RWPE1 (cell line): ENCODE results near the gene ACBD5.
"Not testable (repeated sequence)": the region's sequence is repeated elsewhere in the genome, so short reads cannot be mapped to it uniquely, and the experiment has no call there.

ENCODE experiments used
- CTCF ChIA-PET: fragments of 350-600 bp; sonication (Branson Sonifier 250); formaldehyde crosslinking; extraction: SDS; loops from one replicate; lab custom pipeline; 2021; lab: Yijun Ruan, JAX
- POLR2A ChIA-PET: fragments of 400-600 bp; formaldehyde crosslinking; extraction: SDS; loops from one replicate; lab custom pipeline; 2020; ENCODE audit warnings: antibody characterized with exemption; ENCODE audit not compliant: low non-redundant PET; lab: Yijun Ruan, JAX
- DNase-seq: peaks from one replicate; pipeline ENCODE4 v3.0.0; 2012; ENCODE audit warnings: low spot score
- H3K27ac ChIP-seq: fragments of 450-650 bp; 2 replicates; pipeline ENCODE4 v1.5.1; 2017
- TF ChIP-seq, protein P1 (sequence below): fragments of 450-650 bp; conservative IDR thresholded peaks from 2 replicates; pipeline ENCODE4 v1.5.1; 2017; ENCODE audit warnings: low read depth, mild to moderate bottlenecking

Gene ACBD5

DNA sequence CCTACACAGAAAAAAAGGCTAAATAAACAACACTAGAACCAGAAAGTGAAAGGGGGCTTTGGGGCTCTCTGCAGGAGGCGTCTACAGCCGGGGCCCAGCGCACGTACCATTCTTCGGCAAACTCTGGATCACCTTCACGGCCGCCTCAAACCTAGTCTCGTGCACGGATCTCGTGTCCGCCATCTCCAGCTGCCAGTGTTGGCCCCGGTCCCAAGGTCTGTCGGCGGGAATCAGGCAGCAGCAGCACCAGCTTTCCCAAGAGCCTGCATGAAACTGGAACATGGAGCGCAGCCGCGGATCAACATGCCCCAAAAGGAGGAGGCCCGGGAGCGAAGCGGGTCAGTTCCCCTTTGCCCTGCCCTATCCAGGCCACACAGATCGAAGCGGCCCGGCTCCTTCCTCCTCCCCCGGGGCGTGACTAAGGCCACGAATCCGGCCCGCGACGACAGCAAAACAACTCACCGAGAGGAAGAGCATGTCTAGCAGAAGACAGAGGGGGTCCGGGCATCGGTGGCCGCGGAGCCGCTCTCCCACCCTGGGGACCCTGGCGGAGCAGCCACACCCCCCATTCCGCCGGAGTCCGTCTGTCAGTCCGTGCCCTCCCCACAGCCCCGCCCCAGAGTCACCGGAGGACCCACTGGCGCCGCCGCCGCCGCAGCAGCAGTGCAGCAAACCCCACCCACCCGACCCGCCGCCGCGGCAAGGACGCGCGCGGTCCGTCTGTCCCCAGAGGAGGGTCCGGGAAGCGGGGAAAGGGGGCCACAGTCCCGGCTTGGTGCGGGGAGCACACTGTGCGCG lies at the start of gene ACBD5:
ACBD5 (minus strand) TSS at position 586 of the 798 bp plus-strand sequence; CDS start at position 477, 109 bp downstream.
- DNase-seq = peak; percentile 64
- ChIA-PET CTCF (interaction anchor here (0.6 kb wide), 2 partner anchors 112 to 1572 kb away, joined by 5 to 8 read pairs; no protein-coding TSS in a partner anchor), POLR2A (no interaction called here)
- TF ChIP-seq, protein P1, sequence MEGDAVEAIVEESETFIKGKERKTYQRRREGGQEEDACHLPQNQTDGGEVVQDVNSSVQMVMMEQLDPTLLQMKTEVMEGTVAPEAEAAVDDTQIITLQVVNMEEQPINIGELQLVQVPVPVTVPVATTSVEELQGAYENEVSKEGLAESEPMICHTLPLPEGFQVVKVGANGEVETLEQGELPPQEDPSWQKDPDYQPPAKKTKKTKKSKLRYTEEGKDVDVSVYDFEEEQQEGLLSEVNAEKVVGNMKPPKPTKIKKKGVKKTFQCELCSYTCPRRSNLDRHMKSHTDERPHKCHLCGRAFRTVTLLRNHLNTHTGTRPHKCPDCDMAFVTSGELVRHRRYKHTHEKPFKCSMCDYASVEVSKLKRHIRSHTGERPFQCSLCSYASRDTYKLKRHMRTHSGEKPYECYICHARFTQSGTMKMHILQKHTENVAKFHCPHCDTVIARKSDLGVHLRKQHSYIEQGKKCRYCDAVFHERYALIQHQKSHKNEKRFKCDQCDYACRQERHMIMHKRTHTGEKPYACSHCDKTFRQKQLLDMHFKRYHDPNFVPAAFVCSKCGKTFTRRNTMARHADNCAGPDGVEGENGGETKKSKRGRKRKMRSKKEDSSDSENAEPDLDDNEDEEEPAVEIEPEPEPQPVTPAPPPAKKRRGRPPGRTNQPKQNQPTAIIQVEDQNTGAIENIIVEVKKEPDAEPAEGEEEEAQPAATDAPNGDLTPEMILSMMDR = no peak
- peak within 1 kb of the TSS; percentile 97 for H3K27ac ChIP-seq

- TF ChIP-seq, protein P1 = no peak
- ChIA-PET CTCF (interaction anchor here (0.7 kb wide), 1 partner anchor 172 kb away, joined by 3 read pairs; no protein-coding TSS in a partner anchor), POLR2A (no interaction called here)
- no peak for DNase-seq
- H3K27ac ChIP-seq = no peak overlapping the region
These were observed 44.5 kb upstream of the ACBD5 start for GRCh38 chr10:27285093-27285492.

GRCh38 chr10:27276581-27276980 lies 36.0 kb upstream of the ACBD5 start:
- CTCF ChIA-PET = interaction anchor here (0.6 kb wide), 1 partner anchor 69 kb away, joined by 3 read pairs; no protein-coding TSS in a partner anchor
- H3K27ac ChIP-seq = no peak overlapping the region
- DNase-seq = no peak
- POLR2A ChIA-PET = no interaction called here
- TF ChIP-seq, protein P1 = no peak

GRCh38 chr10:27266025-27266424 lies 25.4 kb upstream of the ACBD5 start:
- H3K27ac ChIP-seq, DNase-seq, POLR2A ChIA-PET: not testable (repeated sequence)
- CTCF ChIA-PET = interaction anchor here (0.6 kb wide), 1 partner anchor 538 kb away, joined by 5 read pairs; no protein-coding TSS in a partner anchor

DNA sequence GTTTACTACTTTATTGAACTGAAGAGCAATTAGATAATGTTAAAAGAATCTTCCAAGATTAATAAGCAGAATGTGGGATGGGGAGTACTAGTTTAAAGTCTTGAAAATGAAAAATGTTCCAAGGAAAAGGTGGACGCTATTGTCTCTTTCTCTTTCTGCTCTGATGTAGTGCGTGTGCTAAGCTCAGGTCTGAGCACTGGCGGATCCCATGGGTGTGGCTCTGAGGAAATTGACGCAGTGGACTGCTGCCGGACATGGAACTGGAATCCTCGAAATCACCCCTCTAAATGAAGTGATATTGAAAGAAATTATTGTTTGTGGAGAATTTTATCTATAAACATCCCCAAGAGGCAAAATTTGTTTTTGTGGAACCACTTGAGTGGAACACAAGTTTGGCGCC lies 22.2 kb upstream of the ACBD5 start:
- H3K27ac ChIP-seq, DNase-seq, CTCF ChIA-PET, POLR2A ChIA-PET: not testable (repeated sequence)

DNA sequence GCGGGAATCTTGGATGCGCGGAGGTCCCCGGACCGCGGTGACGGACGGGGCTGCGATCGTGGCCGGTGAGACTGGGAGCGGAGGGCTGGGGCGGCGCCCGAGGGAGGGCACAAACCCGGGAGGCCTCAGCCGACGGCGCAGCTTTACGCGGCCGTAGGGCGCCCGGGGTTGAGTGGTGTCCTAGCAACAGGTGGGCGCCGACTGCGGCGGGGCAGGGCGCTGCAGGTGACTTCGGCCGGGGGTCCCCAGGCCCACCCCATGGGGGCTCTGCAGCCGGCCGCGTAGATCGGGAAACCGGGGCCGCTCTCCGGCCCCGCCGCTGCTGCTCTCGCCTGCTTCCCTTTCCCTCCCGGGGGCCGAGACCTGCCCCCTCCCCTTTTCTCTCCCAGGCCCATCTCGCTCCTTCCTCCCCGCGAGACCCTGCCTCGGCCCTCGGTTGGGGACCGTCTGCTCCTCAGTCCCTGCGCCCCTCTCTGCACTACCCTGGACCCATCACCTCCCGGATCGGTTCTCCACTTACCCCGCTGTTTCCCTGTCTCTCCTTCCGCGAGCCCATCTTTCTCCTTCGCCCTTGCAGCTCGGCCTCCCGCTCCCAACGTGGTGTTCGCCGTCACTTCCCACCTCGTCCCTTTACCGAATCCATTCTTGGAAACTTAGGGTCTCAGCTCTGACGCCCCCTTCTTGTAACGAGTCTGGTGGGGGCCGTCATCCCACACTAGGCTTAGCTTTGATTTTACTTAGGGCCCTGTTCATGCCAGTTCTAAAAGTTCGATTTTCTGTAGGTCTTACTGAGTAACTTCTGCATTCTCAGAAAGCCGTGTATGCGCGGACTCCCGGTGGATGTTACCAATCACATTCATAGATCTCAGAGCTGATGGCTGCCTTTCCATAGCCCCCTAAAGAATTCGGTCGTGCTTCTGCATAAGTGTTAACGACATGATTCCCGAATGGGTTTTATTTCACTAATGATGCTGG lies 18.5 kb upstream of the ACBD5 start:
- CTCF ChIA-PET = interaction anchor here (0.6 to 0.8 kb wide), 4 partner anchors 35 to 209 kb away, joined by 3 to 4 read pairs (median 3); no protein-coding TSS in a partner anchor
- DNase-seq = no peak
- TF ChIP-seq, protein P1 = no peak
- POLR2A ChIA-PET = no interaction called here
- H3K27ac ChIP-seq = no peak overlapping the region

DNA sequence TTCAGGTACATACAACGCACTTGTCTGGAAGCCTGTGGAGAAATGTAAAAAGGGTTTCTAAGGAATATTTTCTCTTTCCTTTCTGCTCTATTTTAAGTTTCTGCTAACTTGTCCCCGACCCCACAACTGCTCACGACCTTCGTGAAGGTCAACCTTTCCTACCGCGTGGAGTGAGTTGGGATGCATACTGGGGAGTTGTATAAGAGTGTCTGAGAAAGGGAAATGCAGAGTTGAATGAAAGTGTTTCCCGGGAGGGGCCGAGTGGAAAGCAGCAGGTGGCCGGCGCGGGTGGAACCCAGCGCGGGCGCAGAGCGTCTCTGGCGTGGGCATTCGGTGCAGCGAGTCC lies 17.9 kb upstream of the ACBD5 start:
- no peak overlapping the region for H3K27ac ChIP-seq
- DNase-seq = no peak
- TF ChIP-seq, protein P1 = no peak
- ChIA-PET POLR2A (no interaction called here), CTCF (no interaction called here)
